NCI-H2029 (cell line): ENCODE data around the gene PHKB.

ENCODE experiments used
- DNase-seq: peaks from one replicate; lab custom pipeline; 2025; lab: John Stamatoyannopoulos, UW

PHKB gene

GRCh38 chr16:47731252-47731651 lies 270.1 kb downstream of the PHKB start:
- no peak for DNase-seq

DNA sequence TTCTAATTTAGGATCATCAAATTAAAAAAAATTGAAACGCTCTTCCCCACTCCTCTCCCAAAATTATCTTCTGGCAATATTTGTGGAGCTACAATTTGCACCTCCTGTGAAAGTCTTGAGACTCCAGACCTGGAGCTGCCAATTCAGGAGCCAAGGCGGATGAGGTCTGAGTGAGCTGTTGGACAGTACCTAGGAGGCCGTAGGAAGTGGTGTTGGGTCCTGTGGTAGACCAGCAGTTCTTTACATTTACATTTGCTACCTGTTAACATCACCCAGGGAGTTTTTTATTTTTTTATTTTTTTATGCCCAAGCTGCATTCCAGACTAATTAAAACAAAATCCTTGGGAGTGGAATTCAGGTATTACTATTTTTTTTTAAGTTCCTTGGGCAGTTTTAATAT lies 271.0 kb downstream of the PHKB start:
- DNase-seq, result no peak

DNA sequence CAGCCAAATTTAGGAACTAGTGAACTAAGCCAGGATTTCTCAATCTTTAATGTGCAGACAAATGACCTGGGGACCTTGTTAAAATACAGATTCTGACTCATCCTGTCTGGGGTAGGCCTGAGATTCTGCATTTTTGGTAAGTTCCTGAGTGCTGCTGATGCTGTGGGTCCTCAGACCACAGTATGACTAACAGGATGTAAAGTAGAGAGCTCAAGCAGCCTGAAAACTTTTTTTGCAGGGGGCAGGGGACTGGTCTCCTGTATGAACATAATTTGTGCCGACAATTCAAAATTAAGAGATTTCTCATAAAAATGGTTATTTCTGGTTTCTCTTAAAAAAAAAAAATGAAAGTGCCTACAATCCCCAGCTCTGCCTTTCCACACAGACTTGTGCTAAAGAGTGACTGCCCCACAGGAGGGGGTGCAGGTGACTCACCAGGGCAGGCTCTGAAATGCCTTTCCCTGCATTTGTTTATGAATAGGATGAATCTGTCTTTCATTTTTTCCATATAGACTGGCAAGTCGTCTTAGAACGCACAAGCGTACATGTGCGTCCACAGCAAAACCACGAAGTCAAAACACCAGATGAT lies 271.5 kb downstream of the PHKB start:
- DNase-seq, result no peak

GRCh38 chr16:47734081-47734857 lies 273.1 kb downstream of the PHKB start:
- peak; percentile 7 for DNase-seq

GRCh38 chr16:47734987-47735594 lies 274.0 kb downstream of the PHKB start:
- DNase-seq, result peak; percentile 50

DNA sequence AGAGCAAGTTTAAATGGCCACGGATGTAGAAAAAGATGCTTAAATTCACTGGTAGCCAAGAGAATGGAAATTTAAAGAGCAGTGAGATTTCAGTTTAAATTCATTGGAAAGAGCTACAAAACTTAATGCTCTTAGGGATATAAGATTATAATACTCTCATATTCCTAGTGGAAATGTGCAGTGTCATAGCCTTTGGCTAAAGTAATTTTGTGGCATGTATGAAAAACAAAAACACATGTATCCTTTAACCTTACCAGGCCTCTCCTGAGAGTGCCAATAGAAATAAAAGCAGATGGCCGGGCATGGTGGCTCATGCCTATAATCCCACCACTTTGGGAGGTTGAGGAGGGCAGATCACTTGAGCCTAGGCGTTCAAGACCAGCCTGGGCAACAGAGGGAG lies 289.2 kb downstream of the PHKB start:
- DNase-seq, result no peak
